Activated T-cell treated with anti-CD3 and anti-CD28 coated beads, Interleukin-2, amount 50 U/mL, for 1 hour (primary cell): ENCODE data around the gene MRPL43.
A peak's percentile ranks its signal among the peaks of the same experiment; 100 is the strongest.

Experiments
- DNase-seq: peaks from one replicate; pipeline ENCODE4 v3.0.0-alpha.2; 2020

Gene MRPL43

GRCh38 chr10:101018600-101019439, 31.5 kb upstream of the MRPL43 start:
- peak; percentile 79 for DNase-seq

GRCh38 chr10:101018118-101018599, 30.9 kb upstream of the MRPL43 start:
- DNase-seq, result no peak

- DNase-seq, result no peak
These were observed 29.5 kb upstream of the MRPL43 start for GRCh38 chr10:101016814-101017213.

GRCh38 chr10:101015582-101015973, 28.3 kb upstream of the MRPL43 start:
- DNase-seq, result no peak

- DNase-seq, result no peak
These were observed 27.8 kb upstream of the MRPL43 start for GRCh38 chr10:101014966-101015581.

GRCh38 chr10:101014230-101014884, 27.1 kb upstream of the MRPL43 start:
- peak; percentile 84 for DNase-seq

GRCh38 chr10:101013365-101013825, 26.1 kb upstream of the MRPL43 start:
- no peak for DNase-seq

GRCh38 chr10:101012525-101013364, 25.4 kb upstream of the MRPL43 start:
- DNase-seq, result peak; percentile 75

- DNase-seq, result no peak
These were observed 24.5 kb upstream of the MRPL43 start for GRCh38 chr10:101011517-101012423.

GRCh38 chr10:101010329-101010728, 23.0 kb upstream of the MRPL43 start:
- no peak for DNase-seq

- DNase-seq, result no peak
These were observed 21.6 kb upstream of the MRPL43 start for GRCh38 chr10:101008823-101009423.

GRCh38 chr10:101007915-101008822, 20.9 kb upstream of the MRPL43 start:
- no peak for DNase-seq

GRCh38 chr10:101007099-101007711, 19.9 kb upstream of the MRPL43 start:
- no peak for DNase-seq

GRCh38 chr10:101006593-101007098, 19.3 kb upstream of the MRPL43 start:
- DNase-seq, result no peak

GRCh38 chr10:101005869-101006567, 18.7 kb upstream of the MRPL43 start:
- no peak for DNase-seq

- DNase-seq, result no peak
These were observed 18.1 kb upstream of the MRPL43 start for GRCh38 chr10:101005361-101005760.

- DNase-seq, result no peak
These were observed 16.4 kb upstream of the MRPL43 start for GRCh38 chr10:101003639-101004206.

- no peak for DNase-seq
These were observed 15.2 kb upstream of the MRPL43 start for GRCh38 chr10:101002456-101002855.
